Measurements from ENCODE around the gene FAM200A.

The FAM200A gene

GRCh38 chr7:99499721-99500636 is 51.9 kb downstream of the FAM200A start, which contains the start of gene ZNF394:
ZNF394 (minus strand) TSS chr7:99500281; CDS start chr7:99500093, 188 bp downstream.
- peak; percentile 90 for DNase-seq

DNA sequence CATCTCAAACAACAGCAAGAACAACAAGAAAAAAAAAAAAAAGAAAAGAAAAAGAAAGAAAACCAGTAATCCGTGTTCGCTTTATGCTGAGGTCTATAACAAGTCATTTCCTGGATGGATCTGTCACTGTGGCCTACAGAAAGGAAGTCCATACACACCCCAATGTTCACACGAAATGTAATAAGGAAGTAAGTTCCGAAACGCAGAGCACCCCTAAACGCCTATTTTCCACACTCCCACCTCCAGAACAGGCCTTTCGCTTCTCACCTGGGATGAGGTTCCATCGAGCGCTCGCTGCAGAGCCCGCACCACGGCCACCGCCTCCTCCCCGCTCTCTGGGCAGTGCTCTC is 52.6 kb downstream of the FAM200A start:
- no peak for DNase-seq

DNA sequence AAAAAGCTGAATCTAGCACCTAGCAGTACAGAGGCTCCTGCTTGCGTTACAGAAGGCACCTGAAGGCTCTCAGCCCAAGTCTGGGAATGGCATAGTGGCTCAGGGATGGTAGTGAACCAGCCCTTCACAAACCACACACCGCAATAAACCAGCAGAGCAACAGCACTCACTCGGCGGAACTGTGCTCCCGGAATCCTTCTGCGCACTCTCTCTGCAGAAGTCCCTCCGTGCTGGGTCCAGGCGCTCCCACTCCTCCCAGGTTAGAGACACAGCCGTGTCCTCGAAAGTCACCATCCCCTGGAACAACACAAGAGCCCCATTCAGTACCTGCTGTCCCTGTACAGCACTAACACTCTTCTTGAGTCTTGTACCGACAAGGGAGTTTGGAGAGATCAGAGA is 53.4 kb downstream of the FAM200A start:
- no peak for DNase-seq

DNA sequence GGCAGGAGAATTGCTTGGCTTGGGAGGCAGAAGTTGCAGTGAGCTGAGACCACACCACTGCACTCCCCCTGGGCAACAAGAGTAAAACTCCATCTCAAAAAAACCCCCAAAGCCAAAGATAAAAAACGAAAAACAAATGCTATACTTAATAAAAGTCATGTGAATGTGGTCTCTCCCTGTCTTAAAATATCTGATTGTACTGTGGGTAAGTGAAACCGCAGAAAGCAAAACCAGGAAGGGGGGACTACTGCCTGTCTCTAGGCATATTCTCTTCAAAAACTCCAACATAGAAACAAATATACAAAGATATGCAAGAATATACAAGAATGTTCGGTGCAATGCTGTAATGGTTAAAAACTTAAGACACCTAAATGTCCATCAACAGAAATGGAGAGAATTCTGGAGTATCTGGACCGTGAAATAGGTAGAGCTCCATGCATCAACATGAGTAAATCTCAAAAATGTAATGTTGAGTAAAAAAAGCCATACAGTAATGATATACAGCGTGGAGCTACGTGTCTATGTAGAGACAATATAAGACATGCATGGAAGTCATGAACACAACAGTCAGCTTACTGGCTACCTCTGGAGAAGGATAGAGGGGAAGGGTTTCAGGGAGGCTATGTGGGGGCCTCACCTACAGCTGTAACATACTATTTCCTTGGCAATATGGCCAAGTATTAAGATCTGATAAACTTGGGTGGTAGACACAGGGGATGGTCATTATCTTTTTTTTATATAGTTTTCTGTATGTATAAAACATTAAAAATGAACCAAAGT is 54.0 kb downstream of the FAM200A start:
- no peak for DNase-seq

All from NCI-H2107 (cell line).